ENCODE results near the gene GNG4.

- TF ChIP-seq POLR2A (IDR thresholded peaks at IDR 0.05) (no peak), CTCF (IDR thresholded peaks at IDR 0.05) (no peak)
Measured at GRCh38 chr1:235607284-235607683, 42.3 kb downstream of the GNG4 start.

All from esophagus squamous epithelium (tissue), 4 donors.